ENCODE measurements around the gene PTPRS.

- TF ChIP-seq POLR2A (IDR thresholded peaks at IDR 0.05): no peak
- TF ChIP-seq CTCF (IDR thresholded peaks at IDR 0.05): no peak
Observed at GRCh38 chr19:5331790-5332189, 8.8 kb downstream of the PTPRS start.

Data from thyroid gland (tissue), 4 donors.